NCI-H1694 treated with DMSO at 0.1 percent for 48 hours (cell line): ENCODE results near the gene MED13.
"Not testable (repeated sequence)": the region's sequence is repeated elsewhere in the genome, so short reads cannot be mapped to it uniquely, and the experiment has no call there.

Source experiments
- DNase-seq: peaks from one replicate; lab custom pipeline; 2025; lab: John Stamatoyannopoulos, UW

The MED13 gene

DNA sequence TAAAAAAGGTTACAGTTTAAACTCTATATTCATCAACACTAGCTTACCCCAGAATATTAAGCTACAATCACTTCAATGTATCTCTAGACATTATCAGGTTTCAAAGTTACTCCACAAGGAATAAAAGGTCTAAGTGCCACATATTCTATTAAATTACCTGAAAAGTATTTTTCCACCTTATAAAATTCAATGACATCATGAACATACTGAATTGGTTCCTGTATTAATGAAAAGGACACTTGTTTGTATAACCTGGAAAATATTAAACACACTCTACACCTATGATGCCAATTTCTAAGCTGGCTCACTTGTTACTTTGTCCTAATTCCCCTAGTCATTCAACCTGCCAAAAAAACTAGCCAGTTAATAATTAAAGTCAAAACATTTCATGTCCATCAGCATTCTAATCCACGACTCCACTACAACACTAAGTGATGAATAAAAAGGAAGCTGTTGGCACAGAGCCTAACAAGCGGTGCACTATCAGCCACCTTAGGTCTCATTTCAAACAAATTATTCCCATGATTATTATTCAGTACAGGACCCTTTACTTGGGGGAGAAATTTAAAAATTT, 12.2 kb downstream of the MED13 start:
- DNase-seq: no peak

- no peak for DNase-seq
These were observed 14.0 kb downstream of the MED13 start for GRCh38 chr17:62051053-62051452.

GRCh38 chr17:62049299-62049698, 15.8 kb downstream of the MED13 start:
- no peak for DNase-seq

GRCh38 chr17:62048262-62048661, 16.8 kb downstream of the MED13 start:
- DNase-seq: no peak

- no peak for DNase-seq
These were observed 19.6 kb downstream of the MED13 start for GRCh38 chr17:62045517-62045916.

GRCh38 chr17:62045109-62045508, 20.0 kb downstream of the MED13 start:
- no peak for DNase-seq

DNA sequence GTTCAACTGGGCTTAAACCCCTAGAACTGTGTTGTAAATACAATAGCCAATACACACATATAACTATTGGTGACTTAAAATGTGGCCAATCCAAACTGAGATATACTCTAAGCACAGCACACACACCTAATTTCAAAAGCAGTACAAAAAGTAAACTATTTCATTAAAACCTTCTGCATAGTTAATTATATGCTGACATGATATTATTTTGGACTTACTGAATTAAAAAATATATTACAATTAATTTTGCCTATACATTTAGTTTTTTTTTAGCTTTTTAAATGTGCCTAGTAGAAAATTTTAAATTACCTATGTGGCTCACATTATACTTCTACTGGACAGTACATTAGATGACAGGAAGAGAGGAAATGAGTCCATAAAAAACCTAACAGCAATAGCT, 21.5 kb downstream of the MED13 start:
- DNase-seq: no peak

- no peak for DNase-seq
These were observed 21.9 kb downstream of the MED13 start for GRCh38 chr17:62043140-62043539.

DNA sequence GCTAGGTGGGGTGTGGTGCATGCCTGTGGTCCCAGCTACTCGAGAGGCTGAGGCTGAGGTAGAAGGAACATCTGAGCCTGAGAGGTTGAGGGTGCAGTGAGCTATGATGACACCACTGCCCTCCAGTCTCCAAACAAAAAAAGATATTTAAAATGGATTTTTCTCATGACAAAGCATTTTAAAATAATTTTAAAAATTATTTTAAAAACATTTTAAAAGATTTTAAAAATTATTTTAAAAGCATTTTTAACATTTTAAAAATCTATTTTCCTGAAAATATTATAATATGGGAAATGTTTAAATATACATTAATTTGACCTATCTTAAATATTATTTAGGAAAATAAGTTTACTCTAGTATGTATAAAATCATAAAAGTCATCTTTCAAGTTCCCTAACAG, 26.8 kb downstream of the MED13 start:
- DNase-seq: no peak

- DNase-seq: no peak
These were observed 31.8 kb downstream of the MED13 start for GRCh38 chr17:62033317-62033716.

DNA sequence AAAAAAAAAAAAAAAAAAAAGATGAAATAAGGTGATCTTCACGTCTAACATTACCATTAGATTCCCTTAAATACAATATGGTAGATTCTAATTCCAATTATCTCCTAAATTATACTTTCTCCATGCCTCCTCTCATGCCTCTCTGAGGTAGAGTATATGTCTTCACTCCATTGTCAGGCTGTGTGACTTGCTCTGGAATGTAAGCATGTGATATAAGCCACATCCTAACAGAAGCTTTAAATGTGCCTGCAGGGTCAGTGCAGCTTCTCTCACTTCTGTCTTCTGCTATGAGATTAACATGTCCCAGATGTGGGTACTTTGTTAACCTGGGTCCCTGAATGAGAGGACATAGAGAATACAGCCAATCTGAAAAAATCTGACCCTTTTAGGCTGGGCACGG, 32.6 kb downstream of the MED13 start:
- no peak for DNase-seq

GRCh38 chr17:62030264-62030663, 34.8 kb downstream of the MED13 start:
- DNase-seq: no peak

DNA sequence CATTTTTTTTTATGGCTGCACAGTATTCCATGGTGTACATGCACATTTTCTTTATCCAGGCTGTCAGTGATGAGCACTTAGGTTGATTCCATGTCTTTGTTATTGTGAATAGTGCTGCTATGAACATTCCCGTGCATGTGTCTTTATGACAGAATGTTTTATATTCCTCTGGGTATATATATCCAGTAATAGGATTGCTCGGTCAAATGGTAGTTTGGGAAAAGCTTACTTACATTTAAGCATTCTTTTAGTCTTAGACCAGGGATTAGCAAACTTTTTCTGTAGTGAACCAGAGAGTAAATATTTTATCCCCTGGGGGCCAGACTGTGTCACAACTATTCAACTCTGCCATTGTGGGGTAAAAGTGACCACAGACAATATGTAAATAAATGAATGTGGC, 40.2 kb downstream of the MED13 start:
- no peak for DNase-seq

DNA sequence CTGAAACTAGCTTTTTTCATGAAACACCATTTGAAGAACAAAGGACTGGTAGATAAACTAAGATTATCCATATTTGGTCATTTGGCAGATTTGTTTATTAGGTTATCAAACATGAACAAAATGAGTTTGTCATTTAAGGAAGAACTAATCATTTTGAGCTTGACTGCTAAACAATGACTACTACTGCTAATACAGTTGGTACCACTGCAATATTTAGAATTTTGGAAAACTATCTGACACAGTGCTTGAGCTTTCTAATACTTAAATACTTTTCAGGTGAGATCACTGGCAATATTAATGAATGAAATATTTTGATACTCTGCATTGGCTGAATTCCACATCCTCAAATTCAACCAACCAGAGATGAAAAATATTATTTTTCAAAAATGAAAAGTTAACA, 47.2 kb downstream of the MED13 start:
- DNase-seq: no peak

DNA sequence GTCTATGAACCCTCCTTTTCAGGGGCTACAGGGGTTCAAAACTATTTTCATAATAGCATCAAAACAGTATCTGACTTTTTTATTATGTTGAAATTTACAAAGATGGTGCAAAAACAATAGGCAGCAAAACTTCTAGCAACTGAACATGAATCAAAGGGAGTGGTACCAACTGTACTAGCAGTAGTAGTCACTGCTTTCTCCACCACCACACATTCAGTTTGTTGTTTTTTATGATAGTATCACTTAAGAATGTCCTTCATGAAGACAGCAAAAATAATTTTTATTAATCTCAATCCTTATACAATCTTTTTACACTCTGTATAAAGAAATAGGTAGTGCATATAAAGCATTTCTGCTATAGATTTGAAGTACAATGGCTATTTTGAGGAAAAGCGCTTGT, 47.6 kb downstream of the MED13 start:
- no peak for DNase-seq

- DNase-seq: no peak
These were observed 50.6 kb downstream of the MED13 start for GRCh38 chr17:62014526-62014925.

GRCh38 chr17:62009220-62009619, 55.9 kb downstream of the MED13 start:
- DNase-seq: no peak

- DNase-seq: no peak
These were observed 56.8 kb downstream of the MED13 start for GRCh38 chr17:62008294-62008693.

DNA sequence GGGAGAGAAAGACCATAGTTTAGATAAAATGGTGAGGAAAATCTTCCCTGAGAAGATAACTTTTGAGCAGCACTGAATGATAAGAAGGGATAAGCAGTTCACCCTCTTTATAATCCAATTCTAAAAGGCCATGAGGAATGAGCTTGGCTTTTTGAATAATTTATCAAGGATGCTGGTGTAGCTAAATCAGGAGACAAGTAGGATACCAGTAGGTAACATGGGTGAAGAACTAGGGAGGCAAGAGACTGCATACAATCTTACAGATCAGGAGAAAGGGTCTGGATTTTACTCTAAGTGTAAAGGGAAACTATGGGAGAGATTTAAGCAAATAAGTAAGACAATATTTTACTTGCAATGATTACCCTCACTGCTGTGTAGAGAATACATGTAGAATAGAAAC, 60.7 kb downstream of the MED13 start:
- DNase-seq: no peak

DNA sequence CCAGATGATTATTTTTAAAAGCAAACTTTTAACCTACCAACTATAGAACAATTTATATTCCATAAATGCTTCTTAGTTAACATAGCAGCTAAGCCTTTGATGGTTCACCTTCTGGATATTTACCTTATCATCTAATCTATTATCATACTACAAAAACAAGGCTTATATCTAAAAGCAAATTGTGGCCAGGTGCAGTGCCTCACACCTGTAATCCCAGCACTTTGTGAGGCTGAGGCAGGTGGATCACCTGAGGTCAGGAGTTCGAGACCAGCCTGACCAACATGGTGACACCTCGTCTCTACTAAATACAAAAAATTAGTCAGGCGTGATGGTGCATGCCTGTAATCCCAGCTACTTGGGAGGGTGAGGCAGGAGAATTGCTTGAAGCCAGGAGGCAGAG, 61.9 kb downstream of the MED13 start:
- not testable (repeated sequence) for DNase-seq

DNA sequence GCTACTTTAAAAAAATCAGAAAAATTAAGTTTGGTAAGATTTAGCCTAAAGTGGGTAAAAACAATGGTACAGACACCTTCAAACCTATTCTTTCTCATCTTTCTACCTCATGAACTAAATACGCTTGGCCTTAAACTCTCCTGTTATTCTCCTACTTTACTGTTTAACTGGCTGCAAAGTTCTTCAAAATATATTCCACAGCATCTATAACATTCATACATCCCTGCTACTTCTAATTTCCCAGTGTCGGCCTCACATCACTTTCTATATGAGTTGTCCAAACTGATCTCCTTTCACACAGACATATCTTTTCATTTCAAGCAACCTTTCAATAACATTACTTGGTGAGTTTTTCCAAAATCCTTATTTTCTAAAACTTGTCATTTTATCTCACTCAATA, 64.0 kb downstream of the MED13 start:
- no peak for DNase-seq

DNA sequence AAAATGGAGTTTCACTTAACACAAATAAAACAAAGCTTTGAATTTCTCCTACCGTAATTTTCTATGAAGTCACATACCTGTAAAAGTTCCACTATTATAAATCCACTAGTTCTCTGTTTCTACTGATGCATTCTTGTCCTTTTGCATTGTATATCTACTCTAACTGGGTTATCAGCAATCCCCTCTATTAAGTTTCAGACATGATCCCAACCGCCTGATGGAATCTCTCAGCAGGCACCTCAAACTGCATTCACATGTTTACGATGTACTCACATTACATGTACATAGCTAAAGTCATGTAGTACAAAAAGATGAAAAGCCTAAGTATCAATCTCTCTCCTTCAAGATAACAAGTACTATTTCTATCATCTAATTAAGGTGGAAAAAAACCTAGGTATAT, 64.9 kb downstream of the MED13 start:
- DNase-seq: no peak

GRCh38 chr17:61998534-61998933, 66.5 kb downstream of the MED13 start:
- not testable (repeated sequence) for DNase-seq

GRCh38 chr17:61997664-61998063, 67.4 kb downstream of the MED13 start:
- no peak for DNase-seq
